A549 (cell line): ENCODE results near the gene PLRG1. TPM values are rescaled to one million over a fixed set of nuclear protein-coding genes. Genes with fewer than 3 reads are reported as not detected.

Source experiments
- ATAC-seq, 2 experiments: fragments of 200-7000 bp in 1 of 2; fragments of >200 bp in 1 of 2; cut with Nextera tagmentation in 1 of 2; cut with Tn5 transposase in 1 of 2; 3 replicates each; pipeline versions ENCODE4 v1.8.0 to v1.9.1; 2018 to 2020; ENCODE audit warnings: mild to moderate bottlenecking in 1 of 2, moderate library complexity in 1 of 2
- CTCF ChIA-PET: fragments of 300-600 bp; sonication (Branson Sonifier 250); formaldehyde crosslinking; extraction: SDS; loops from one replicate; lab custom pipeline; 2021; ENCODE audit warnings: antibody characterized with exemption, inconsistent platforms; lab: Yijun Ruan, JAX
- POLR2A ChIA-PET: fragments of 350-600 bp; formaldehyde crosslinking; extraction: SDS; loops from one replicate; lab custom pipeline; 2021; ENCODE audit warnings: antibody characterized with exemption, inconsistent platforms; lab: Yijun Ruan, JAX
- DNase-seq, 2 experiments: peaks; one replicate each; pipeline versions ENCODE4 v3.0.0 to v3.0.0-alpha.2; 2011 to 2016; ENCODE audit warnings: low read depth in 1 of 2, low spot score in 1 of 2
- FAIRE-seq: peaks from 2 replicates; lab custom pipeline; 2011; peaks lifted over from hg19 to GRCh38; lab: Jason Lieb, UNC
- H3K27ac ChIP-seq, 2 experiments: fragments of >200 bp; sonication (Bioruptor Twin); formaldehyde crosslinking; 3 replicates each; pipeline ENCODE4 v1.5.1; 2016 to 2017
- H3K4me1 ChIP-seq: fragments of >200 bp; sonication (Bioruptor Twin); formaldehyde crosslinking; 3 replicates; pipeline ENCODE4 v1.6.1; 2016
- H3K4me2 ChIP-seq: fragments of >200 bp; sonication (Bioruptor Twin); formaldehyde crosslinking; 3 replicates; pipeline ENCODE4 v1.6.1; 2016
- H3K4me3 ChIP-seq: fragments of >200 bp; sonication (Bioruptor Twin); formaldehyde crosslinking; 3 replicates; pipeline ENCODE4 v1.5.1; 2016
- H3K9me3 ChIP-seq: fragments of >200 bp; sonication (Bioruptor Twin); formaldehyde crosslinking; 3 replicates; pipeline ENCODE4 v1.6.1; 2016
- ATOH8 ChIP-seq: fragments of 250-450 bp; sonication (Bioruptor Pico); IDR thresholded peaks from 2 replicates; pipeline ENCODE4 v1.5.0; 2020; ENCODE audit warnings: low read depth, mild to moderate bottlenecking, moderate library complexity
- CHD2 ChIP-seq: fragments of 150-350 bp; IDR thresholded peaks from 2 replicates; pipeline ENCODE4 v1.6.1; 2014; ENCODE audit warnings: low read length; ENCODE audit not compliant: partially characterized antibody
- FOSL2 ChIP-seq, 2 experiments: fragments of 450-650 bp in 1 of 2; fragments of >200 bp in 1 of 2; sonication (Bioruptor Twin) in 1 of 2; formaldehyde crosslinking; IDR thresholded peaks; 2 replicates each; pipeline versions ENCODE4 v1.5.0 to v1.6.1; 2016 to 2020; ENCODE audit warnings: mild to moderate bottlenecking in 1 of 2, moderate library complexity in 1 of 2
- HDAC2 ChIP-seq: fragments of 200-600 bp; sonication (generic); IDR thresholded peaks from 2 replicates; pipeline ENCODE4 v1.6.1; 2016
- HOXB13 ChIP-seq: fragments of 250-450 bp; sonication (Bioruptor Pico); IDR thresholded peaks from 2 replicates; pipeline ENCODE4 v1.5.0; 2020; ENCODE audit warnings: low read depth, mild to moderate bottlenecking, moderate library complexity
- JUN ChIP-seq, 2 experiments: fragments of >200 bp; sonication (Bioruptor Twin); formaldehyde crosslinking; IDR thresholded peaks; 2 replicates in 1 of 2; 3 replicates in 1 of 2; pipeline ENCODE4 v1.6.1; 2016 to 2017
- JUNB ChIP-seq: fragments of >200 bp; sonication (Bioruptor Twin); formaldehyde crosslinking; IDR thresholded peaks from 2 replicates; pipeline ENCODE4 v1.6.1; 2016
- KDM1A ChIP-seq: fragments of 200-600 bp; sonication (generic); IDR thresholded peaks from 2 replicates; pipeline ENCODE4 v1.6.1; 2016; ENCODE audit warnings: low read depth, mild to moderate bottlenecking
- MAFK ChIP-seq: fragments of 450-650 bp; IDR thresholded peaks from 2 replicates; pipeline ENCODE4 v1.6.1; 2014; ENCODE audit not compliant: partially characterized antibody
- NR3C1 ChIP-seq: fragments of >200 bp; sonication (Bioruptor Twin); formaldehyde crosslinking; IDR thresholded peaks from 3 replicates; pipeline ENCODE4 v1.6.1; 2017
- PHF8 ChIP-seq: fragments of 200-600 bp; sonication (generic); IDR thresholded peaks from 2 replicates; pipeline ENCODE4 v1.6.1; 2016; ENCODE audit warnings: low read depth, mild to moderate bottlenecking, antibody characterized with exemption, moderate library complexity, borderline replicate concordance
- RCOR1 ChIP-seq: fragments of 150-350 bp; IDR thresholded peaks from 2 replicates; pipeline ENCODE4 v1.6.1; 2014; ENCODE audit warnings: antibody characterized with exemption, low read length, low read depth
- RFX5 ChIP-seq: fragments of 450-650 bp; IDR thresholded peaks from 2 replicates; pipeline ENCODE4 v1.7.1; 2014; ENCODE audit warnings: antibody characterized with exemption, mild to moderate bottlenecking, moderate library complexity
- RNF2 ChIP-seq: fragments of 200-600 bp; sonication (generic); IDR thresholded peaks from 2 replicates; pipeline ENCODE4 v1.6.1; 2016; ENCODE audit warnings: low read depth, mild to moderate bottlenecking, antibody characterized with exemption, moderate library complexity, borderline replicate concordance
- TP53 ChIP-seq: fragments of 250-450 bp; sonication (Bioruptor Pico); IDR thresholded peaks from 2 replicates; pipeline ENCODE4 v1.5.0; 2021; ENCODE audit warnings: mild to moderate bottlenecking, moderate library complexity
- ZFP36 ChIP-seq: fragments of 450-650 bp; IDR thresholded peaks from 2 replicates; pipeline ENCODE4 v1.6.1; 2014; ENCODE audit warnings: borderline replicate concordance; ENCODE audit not compliant: partially characterized antibody
- ZNF302 ChIP-seq: fragments of 250-450 bp; sonication (Bioruptor Pico); IDR thresholded peaks from 2 replicates; pipeline ENCODE4 v1.9.0; 2021; ENCODE audit warnings: inconsistent platforms, mild to moderate bottlenecking, moderate library complexity
- WGBS: methylation state at CpG from one replicate; pipeline ENCODE4 v1.1.6; 2017; ENCODE audit errors: missing lambda C conversion rate; 5-methylcytosine and 5-hydroxymethylcytosine counted together
- polyA plus RNA-seq, 4 experiments: library from polyadenylated mRNA; depleted of rRNA in 3 of 4; stranded (reverse); fragments of >200 nt; fragmentation: RNase III in 1 of 4; extraction: RNeasy Plus Mini Kit Qiagen cat#74134 plus additional on column Dnase treatment in 1 of 4; gene quantifications; 2 replicates in 3 of 4; 3 replicates in 1 of 4; pipeline ENCODE4 v1.2.3, GENCODE V29; 2011 to 2017
- TF ChIP-seq, protein P1 (sequence below): fragments of 450-650 bp; IDR thresholded peaks from 2 replicates; pipeline ENCODE4 v1.6.1; 2014; ENCODE audit warnings: antibody characterized with exemption

Gene PLRG1
- polyA plus RNA-seq, 2 of the 4 experiments (the other 2 are of a cell fraction): 50.4 to 123 TPM

DNA sequence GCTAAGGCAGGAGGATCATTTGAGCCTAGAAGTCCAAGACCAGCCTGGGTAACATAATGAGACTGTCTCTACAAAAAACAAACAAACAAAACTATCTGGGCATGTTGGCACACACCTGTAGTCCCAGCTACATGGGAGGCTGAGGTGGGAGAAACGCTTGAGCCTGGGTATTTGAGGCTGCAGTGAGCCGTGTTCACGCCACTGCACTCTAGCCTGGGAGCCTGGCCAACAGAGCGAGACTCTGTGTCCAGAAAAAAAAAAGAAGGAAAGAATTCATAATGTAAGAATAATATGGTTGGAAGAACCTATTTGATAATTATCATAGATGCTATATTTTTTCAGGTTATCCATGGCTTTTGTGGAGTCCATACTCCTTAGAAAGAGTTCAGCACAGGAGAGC lies 32.6 kb downstream of the PLRG1 start:
- Histone ChIP-seq H3K4me1 (no peaks in the 10 kb centered on the region), H3K4me3 (no peak overlapping the region), H3K9me3 (no peaks in the 10 kb centered on the region), H3K27ac (no peak overlapping the region), H3K4me2 (no peak overlapping the region)
- no peak for TF ChIP-seq KDM1A
- no peak for DNase-seq
- no peak for ATAC-seq
- CTCF ChIA-PET: no interaction called here
- FAIRE-seq: no peak
- POLR2A ChIA-PET: no interaction called here
- WGBS: 41% methylated on average over 4 of the region's 4 CpGs

- ATAC-seq: no peak
- FAIRE-seq: no peak
- WGBS: 4% methylated on average over 1 of the region's 1 CpG
- no peak for DNase-seq
- POLR2A ChIA-PET: no interaction called here
- no peak overlapping the region for H3K4me3 ChIP-seq
- TF ChIP-seq, protein P1, sequence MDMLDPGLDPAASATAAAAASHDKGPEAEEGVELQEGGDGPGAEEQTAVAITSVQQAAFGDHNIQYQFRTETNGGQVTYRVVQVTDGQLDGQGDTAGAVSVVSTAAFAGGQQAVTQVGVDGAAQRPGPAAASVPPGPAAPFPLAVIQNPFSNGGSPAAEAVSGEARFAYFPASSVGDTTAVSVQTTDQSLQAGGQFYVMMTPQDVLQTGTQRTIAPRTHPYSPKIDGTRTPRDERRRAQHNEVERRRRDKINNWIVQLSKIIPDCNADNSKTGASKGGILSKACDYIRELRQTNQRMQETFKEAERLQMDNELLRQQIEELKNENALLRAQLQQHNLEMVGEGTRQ: no peak
- TF ChIP-seq KDM1A: no peak
- TF ChIP-seq ZNF302 (CRISPR knock-in tag): no peak
- no peak for TF ChIP-seq RNF2
- TF ChIP-seq HDAC2: no peak
- TF ChIP-seq RCOR1: no peak
- no peak for TF ChIP-seq RFX5
- TF ChIP-seq TP53: no peak
- no peak for TF ChIP-seq ATOH8
- no peak for TF ChIP-seq ZFP36
- TF ChIP-seq, all 56 proteins: peak for 0
- Histone ChIP-seq H3K27ac (no peak overlapping the region), H3K9me3 (no peaks in the 10 kb centered on the region), H3K4me1 (no peaks in the 10 kb centered on the region), H3K4me2 (no peak overlapping the region)
- CTCF ChIA-PET: interaction anchor here (1.3 to 1.7 kb wide), 2 partner anchors 10 to 36 kb away, joined by 3 read pairs; no protein-coding TSS in a partner anchor
Measured at GRCh38 chr4:154516318-154517029, 33.7 kb downstream of the PLRG1 start.

DNA sequence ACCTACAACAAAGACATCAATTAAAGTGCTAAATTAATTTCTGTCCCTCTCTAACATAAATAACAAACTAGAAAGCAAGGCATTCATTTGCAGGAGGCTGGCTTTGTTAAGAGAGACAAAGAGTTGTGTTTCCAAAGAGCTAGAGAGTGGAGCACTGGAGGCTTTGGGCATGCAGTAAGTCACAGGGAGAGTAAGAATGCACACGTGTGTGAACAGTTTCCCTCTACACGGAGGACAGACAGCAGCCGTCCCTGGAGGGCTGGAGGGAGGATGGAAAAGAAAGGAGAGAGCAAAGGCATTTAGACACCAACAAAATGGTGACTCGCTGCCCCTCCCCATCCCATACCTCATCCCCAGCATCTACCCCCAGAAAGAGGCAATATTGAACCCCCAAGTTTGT lies 38.2 kb downstream of the PLRG1 start:
- no peaks in the 10 kb centered on the region for H3K4me1 ChIP-seq
- no peak for DNase-seq
- 34% methylated on average over 4 of the region's 4 CpGs for WGBS
- POLR2A ChIA-PET: no interaction called here
- no peak for TF ChIP-seq PHF8
- TF ChIP-seq MAFK: no peak
- no peak for TF ChIP-seq JUN (IDR thresholded peaks at IDR 0.05)
- TF ChIP-seq, all 56 proteins: peak for 0
- H3K4me2 ChIP-seq: no peak overlapping the region
- no peak overlapping the region for H3K4me3 ChIP-seq
- no peaks in the 10 kb centered on the region for H3K9me3 ChIP-seq
- CTCF ChIA-PET: no interaction called here
- ATAC-seq: no peak
- no peak for FAIRE-seq
- H3K27ac ChIP-seq: no peak overlapping the region

- TF ChIP-seq RNF2 (no peak), ZFP36 (no peak), CHD2 (no peak), FOSL2 (IDR thresholded peaks at IDR 0.05) (no peak), FOSL2 (CRISPR knock-in tag; IDR thresholded peaks at IDR 0.05) (no peak), NR3C1 (no peak), HOXB13 (CRISPR knock-in tag) (no peak), ZNF302 (CRISPR knock-in tag) (no peak), PHF8 (no peak), JUNB (no peak)
- no peaks in the 10 kb centered on the region for H3K4me1 ChIP-seq
- H3K27ac ChIP-seq: no peak overlapping the region
- no peak overlapping the region for H3K4me2 ChIP-seq
- ATAC-seq: no peak
- ChIA-PET POLR2A (no interaction called here), CTCF (interaction anchor here (0.7 kb wide), 1 partner anchor 382 kb away, joined by 3 read pairs; no protein-coding TSS in a partner anchor)
- H3K9me3 ChIP-seq: no peaks in the 10 kb centered on the region
- 24% methylated on average over 2 of the region's 2 CpGs for WGBS
- no peak for FAIRE-seq
- DNase-seq: no peak
- H3K4me3 ChIP-seq: no peak overlapping the region
Measured at GRCh38 chr4:154511548-154511947, 38.7 kb downstream of the PLRG1 start.
